ENCODE data around the gene MED13L.

MED13L gene

GRCh38 chr12:116277467-116278278 is at the start of gene MED13L:
MED13L (minus strand) TSS chr12:116277693; CDS start chr12:116277131, 562 bp downstream.
- peak; percentile 55 for DNase-seq

DNA sequence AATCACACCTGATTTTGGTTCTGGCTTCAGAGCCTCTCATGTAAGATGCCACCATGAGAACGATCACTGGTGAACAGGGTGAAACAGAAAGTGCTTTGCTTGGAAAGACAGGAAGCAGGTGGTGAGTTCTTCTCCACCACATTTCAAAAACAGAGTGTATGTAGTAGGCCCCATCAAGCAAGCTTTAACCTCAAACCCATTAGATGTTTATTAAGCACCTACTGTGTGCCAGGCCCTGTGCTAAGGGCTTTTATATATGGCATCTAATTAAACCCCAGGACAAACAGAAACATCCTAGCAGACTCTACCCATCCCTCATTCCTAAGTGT is 47.8 kb upstream of the MED13L start:
- no peak for DNase-seq

DNA sequence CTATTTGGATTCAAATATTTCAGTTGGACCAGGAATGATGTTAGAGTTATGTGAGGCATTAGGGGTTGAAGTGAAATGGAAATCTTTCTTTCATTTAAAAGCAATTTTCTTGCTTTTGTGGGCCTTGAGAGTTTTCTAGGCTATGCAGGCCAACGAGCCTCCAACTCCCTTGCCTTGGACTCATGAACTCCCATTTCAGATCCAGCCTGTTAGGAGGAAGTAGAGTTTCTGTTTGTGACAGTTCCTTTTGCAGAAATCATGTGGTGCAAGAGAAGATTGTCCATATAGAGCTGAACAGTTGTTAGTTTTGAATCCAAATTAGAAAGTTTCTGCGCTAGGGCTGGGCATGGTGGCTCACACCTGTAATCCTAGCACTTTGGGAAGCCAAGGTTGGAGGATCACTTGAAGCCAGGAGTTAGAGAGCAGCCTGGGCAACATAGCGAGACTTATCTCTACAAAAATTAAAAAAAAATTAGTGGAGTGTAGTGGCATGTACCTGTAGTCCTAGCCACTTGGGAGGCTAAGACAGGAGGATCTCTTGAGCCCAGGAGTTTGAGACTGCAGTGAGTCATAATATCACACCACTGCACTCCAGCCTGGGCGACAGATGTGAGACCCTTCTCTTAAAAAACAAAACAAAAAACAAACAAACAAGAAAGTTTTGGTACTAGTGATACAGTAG is 47.3 kb upstream of the MED13L start:
- DNase-seq = no peak

DNA sequence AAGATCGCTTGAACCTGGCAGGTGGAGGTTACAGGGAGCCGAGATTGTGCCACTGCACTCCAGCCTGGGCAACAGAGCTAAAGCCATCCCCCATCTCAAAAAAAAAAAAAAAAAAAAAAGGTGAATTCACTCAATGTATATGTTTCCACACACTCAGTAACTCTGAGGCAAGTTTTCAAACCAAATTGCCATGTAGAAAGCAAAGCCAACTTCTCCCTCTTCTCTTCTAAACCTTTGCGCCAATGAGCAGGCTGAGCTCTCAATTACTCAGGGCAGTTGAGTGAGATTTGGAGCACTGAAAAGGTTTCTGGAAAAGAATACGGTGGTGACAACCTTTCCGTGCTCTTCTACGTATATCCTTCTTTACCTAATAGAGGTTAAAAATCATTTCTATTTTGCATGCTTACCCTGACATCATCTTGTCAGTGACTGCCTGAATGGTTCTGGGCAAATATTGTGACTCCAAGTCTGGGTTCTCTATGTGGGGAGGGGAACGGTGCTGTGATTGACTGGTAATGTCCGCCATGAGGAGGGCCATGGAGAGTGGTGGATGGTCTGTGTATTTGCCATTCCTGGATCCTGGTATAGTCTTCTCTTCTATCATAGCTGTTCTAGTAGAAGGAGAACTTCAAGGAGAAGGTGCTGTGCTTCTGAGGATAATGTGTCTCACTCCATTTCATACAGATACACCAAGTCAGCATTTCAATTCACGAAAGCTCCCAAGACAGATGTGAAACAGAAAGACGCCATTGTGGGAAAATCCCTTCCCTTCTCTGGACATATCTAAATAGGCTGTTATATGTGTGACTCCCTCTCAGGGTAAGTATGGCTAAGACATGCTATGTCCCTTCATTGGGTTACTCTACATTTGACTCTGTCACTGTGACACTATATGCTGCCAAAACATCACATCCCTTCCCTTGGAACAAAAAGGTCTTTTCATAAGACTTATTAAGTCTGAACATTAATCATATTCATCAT is 46.2 kb upstream of the MED13L start:
- no peak for DNase-seq

- no peak for DNase-seq
Measured at GRCh38 chr12:116321913-116322312, 44.4 kb upstream of the MED13L start.

DNA sequence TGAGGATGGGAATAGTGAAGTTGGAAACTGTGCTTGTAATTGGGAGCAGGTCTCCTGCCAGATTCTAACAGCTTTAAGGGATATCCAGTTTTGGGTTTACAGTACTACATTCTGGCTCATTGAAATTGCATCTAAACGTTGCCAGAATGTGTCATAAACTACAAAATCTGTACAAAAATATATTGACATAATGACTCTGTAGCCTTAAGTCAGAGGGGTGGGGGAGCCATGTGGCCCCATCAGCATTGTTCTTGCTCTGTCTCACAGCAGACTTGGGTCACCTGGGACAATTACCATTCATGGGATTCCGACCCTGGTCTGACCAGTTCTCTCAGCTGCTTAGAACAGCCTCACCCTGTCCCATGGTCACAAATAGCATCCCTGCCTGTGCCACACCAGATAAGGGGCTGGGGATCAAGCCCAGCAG is 43.3 kb upstream of the MED13L start:
- no peak for DNase-seq

DNA sequence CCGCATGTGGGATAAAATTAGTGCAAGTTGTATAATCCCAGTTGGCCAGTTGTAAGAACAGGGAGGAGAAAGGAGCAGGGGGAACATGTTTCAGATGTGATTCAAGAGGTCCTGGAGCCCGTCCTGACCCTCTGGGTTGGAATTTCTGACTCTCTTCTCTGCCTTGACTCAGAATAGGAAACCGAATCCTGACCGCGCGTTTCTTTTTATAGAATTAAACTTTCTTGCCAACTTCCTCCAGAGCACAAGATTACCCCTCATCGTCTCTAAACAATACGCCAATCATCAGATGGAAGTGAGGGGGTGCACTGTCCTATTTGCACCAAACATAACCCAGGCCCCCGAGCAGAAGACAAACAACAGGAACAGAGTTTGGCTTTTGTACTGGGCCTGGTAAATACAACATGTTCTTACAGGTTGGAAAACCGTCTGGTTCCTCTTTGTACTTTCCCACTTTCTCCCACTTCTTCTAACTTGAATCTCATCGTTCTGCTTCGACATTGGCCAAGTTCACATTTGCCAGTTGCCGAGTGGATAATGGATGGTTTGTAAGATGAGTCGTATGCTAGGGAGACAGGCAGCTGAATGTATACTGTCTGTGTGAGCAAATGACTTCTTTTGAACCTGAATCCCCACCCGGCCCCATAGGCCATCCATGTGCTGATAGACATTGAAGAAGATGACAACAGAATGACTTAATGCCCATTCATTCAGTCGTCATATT is 42.6 kb upstream of the MED13L start:
- DNase-seq = no peak

- no peak for DNase-seq
Measured at GRCh38 chr12:116319233-116319897, 41.9 kb upstream of the MED13L start.

DNA sequence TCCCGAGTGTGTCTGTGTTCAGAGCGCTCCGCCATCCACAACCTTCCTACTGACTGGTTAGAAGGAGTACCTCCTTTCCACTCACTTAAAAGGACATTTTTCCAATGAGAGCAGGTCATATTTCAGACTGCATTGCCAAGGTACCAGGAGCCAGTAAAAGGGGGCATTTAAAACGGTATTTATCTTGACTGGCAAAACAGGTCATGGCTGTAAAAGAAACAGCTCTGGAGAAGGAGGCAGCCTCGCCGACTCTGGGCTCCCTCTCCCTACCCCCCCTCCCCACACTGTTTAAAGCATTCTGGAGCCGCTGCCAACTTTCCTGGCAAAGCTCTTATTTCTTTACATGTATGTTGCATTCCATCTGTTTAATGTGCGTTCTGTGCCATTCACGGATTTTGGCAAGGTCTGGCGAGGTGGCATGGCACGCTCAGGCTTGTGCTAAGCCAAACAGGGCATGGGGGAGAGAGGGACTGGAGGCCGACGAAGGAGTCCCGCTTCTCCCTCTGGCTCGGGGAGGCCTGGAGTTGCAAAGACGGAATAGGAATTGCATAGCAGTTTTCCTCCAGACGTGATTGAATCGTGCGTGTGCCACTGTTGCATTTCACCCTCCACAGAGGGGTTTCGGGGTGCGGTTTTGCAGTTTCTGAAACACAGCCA is 41.2 kb upstream of the MED13L start:
- no peak for DNase-seq

DNA sequence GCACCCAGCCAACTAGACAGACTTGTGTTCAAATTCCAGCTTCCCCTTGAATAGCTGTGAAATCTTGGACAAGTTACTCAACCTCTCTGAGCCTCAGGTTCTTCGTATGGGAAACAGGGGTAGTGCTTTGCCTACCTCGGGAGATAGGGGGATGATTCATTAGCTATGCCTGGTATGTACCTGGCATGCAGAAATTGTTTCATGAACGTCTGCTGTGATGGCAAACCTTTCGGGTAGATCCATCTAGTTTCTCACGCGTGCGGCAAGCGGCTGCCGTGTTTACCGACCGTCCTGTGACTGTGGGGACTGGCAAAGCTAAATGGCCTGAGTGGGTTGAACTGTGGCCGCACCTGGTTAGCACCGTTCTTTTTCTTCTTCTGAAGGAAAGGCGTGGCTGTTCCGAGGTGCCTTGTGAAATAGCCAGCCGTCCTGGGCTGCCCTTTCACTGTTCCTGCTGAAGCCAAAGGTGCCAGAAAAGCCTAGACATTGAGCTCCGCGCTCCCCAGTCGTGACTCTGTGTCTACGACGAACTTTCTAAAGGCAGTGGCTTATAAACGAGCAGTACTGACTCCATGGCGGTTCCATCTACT is 40.6 kb upstream of the MED13L start:
- DNase-seq = no peak

GRCh38 chr12:116317139-116317538 is 39.6 kb upstream of the MED13L start:
- no peak for DNase-seq

DNA sequence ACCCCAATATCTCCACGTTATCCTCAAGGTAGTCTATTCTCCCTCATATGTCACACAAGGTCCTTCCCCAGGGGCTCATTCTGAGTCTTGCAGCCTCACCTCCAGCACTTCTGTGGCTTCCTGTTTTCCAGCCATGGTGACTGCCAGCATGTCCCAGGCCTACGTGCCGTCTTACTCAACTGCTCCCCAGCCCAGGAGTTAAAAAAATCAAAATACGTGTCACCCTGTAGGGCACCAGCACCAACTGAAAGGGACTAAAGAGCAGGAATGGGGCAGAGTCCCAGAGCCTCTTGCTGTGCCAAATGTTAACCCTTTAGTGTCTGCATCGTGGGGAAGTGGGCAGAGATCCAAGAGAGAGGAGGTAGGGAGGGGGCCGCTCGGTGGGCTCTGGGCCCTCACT is 37.0 kb upstream of the MED13L start:
- DNase-seq = no peak

GRCh38 chr12:116313194-116313927 is 35.9 kb upstream of the MED13L start:
- DNase-seq = no peak

GRCh38 chr12:116310082-116310481 is 32.6 kb upstream of the MED13L start:
- DNase-seq = no peak

DNA sequence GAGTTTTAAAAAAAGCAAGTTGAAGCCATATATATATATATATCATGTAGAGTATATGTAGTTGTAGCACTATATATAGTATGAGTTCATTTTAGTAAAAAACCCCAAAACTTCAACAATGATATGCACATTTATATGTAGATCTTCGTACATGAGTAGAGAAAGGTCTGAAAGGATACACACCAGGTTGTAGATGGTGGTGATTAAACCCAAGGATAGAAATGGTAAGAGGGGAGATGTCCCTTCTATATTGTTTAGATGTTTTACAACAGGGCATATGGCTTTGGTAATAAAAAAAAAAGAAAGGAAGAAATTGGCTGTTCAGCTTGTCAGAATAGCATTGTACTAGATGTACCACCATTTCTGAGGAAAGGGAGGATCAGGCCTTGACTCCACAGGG is 31.9 kb upstream of the MED13L start:
- no peak for DNase-seq

DNA sequence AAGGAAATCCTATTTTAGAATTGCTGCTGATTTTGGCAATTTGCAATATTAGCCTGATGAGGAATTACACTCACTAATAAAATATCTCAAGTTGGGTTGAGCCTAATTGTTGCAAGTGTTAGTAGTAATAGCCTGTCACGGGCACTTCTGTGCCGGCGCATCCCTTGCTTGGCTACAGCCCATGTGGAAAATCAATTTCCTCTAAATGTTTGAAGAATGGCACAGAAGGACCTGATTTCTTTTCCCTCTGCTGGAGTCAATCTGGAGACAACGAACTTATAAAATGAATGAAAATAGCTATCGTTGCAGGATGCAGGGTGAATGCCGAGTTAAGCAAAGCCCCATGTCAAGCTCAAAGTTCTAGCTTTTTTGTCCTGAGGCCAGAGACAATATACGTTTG is 31.2 kb upstream of the MED13L start:
- no peak for DNase-seq

DNA sequence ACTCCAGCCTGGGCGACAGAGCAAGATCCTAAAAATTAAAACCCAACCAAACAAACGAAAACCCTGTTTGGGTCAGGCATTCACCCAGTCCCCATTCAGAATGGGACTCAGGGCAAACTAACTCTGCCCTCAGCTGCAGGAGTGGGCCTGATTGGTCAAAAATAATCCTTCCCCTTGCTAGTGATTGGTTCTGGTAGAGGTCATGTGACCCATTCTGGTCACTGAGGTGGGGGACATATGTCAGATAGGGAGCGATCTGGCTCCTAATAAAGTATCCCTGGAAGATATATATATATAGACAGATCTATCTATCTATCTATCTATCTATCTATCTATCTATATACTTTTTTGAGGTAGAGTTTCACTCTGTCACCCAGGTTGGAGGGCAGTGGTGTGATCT is 29.5 kb upstream of the MED13L start:
- no peak for DNase-seq

- DNase-seq = no peak
Measured at GRCh38 chr12:116306506-116306905, 29.0 kb upstream of the MED13L start.

GRCh38 chr12:116304621-116305020 is 27.1 kb upstream of the MED13L start:
- DNase-seq = no peak

DNA sequence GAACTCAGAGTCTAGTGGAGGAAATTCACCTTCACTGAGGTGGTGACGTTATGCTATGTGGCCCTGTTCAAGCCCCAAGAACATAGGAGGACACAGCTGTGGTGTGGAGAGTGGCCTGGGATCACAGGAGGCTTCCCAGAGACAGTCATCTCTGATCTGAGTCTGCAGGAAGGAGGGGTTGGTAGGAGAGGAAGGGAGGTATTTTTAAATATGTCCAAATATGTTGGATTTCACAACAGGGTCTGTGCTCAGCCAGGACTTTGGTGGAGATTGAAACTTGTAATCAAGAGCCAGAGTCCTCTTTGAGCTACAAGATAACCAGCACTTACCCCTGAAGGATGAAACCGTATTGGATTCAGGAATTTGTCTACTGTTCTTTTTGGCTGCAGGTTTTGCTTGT is 26.4 kb upstream of the MED13L start:
- DNase-seq = no peak
